GM18498 (cell line): ENCODE measurements around the gene ZMIZ1.

ENCODE experiments used
- ATAC-seq: cut with Tn5 transposase; IDR thresholded peaks from one replicate; pipeline ENCODE4 v1.9.1; 2021; ENCODE audit warnings: mild to moderate bottlenecking, moderate library complexity; ENCODE audit not compliant: unreplicated experiment

ZMIZ1 gene

DNA sequence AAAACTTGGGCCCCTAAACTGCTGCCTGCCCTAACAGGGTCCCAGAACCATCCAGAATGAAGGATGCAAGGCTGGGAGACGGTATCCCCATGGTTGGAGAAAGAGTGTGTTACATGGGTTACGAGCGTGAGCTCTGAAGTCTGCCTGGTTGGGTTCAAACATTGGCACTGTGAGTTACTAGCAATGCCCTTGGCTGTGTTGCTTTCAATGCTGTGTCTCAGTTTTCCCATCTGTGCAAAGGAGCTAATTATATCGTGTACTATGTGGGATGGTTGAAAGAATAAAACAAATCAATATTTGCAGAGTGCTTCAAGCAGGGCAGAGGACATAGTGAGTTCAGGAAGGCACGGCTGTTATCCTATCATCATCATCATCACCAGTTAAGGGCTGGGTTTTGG is 114.7 kb downstream of the ZMIZ1 start:
- ATAC-seq, result no peak

DNA sequence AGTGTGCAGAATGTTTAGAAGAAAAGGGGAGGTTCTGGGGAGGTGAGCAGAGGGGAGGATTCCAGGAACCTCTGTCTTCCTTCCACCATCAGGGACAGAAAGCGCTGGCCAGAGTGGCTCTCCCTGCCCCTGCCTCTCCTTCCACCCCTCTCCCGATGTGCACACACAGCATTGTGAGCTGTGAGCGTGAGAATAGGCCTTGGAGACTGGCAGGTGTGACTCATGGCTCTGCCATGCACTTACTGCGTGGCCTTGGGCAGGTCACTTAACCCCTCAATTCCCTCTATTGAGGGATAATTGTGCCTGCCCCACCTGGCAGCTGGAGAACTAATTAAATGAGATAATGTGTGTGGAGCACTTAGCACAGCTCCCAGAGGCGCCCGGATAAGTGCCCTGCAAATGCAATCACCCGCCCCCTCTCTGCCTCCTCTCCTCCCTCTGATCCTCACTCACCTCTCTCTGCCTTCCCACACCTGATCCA is 115.4 kb downstream of the ZMIZ1 start:
- no peak for ATAC-seq

DNA sequence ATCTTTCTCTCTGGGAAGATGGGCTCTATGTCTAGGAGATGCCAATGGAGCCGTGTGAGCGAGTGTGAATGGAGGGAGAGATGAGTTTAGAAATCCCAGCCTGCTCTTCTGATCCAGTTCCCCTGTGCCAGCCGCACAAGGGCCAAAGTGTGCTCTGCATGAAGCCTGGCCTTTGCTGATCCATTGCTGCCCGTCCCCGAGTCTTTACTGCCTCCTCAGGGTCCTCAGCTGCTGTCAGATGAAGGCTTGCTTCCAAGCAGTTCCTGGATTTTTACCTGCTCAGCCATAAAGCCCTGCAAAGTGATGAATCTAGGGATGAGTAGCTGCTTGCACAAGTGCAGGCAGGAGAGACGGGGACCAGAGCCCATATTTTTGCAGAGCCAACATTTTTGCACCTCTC is 115.9 kb downstream of the ZMIZ1 start:
- ATAC-seq, result no peak

DNA sequence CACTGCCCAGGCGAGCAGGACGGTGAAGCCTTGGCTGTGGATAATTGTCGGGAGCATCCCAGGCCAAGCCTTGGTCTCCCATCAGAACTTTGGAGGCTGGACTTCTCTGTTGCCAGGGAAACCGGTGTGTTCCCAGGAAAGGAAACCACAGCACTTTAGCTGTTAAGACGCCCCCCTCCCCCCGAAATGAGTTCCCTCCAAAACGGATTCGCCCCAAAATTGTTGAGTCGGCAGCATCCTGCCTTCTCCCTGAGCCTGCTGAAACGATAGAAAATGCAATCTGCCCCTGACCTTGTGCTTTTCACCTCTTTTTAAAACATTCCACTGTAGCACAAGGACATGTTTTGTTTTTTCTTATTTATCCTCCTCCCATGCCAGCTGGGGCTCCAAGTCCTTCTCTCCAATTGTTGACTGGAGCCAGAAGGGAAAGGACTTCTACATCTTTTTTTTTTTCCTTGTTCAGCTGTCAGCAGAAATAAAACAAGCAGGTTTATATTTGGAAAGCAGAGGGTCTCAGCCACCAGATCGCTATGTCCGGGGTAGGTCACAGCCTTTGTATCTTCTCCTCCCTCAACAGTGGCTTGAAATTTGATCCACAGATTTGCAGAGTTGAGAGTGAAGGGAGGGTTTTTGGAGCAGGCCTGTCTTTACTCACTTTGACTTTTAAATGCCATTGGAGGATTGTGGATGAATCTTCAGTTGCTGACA is 116.5 kb downstream of the ZMIZ1 start:
- no peak for ATAC-seq

DNA sequence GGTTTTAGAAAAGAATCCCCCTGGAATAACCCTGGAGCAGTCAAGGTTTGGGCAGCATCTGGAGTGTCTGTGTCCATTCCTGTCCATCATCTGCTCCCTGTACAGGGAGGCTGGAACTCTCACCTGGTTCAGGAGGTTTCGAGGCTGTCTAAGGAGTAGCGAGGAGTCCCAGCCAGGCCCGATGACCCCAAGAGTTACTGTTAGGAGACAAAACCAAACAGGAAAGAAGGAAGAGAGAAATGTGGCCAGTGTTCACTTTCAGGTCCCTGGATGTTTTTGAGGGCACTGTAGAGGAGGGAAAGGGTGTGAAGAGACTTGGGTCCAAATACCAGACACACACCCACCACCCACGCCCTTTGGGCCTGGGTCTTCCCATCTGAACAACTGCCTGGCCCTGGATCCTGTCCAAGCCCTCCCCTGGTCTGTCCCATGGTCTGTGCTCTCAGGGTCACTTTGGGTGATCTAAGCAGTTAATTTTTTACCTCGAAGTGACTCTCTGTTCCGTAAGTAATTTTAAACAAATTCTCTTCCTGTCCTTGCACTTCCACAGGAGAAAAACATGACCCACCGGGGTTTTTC is 117.1 kb downstream of the ZMIZ1 start:
- no peak for ATAC-seq

DNA sequence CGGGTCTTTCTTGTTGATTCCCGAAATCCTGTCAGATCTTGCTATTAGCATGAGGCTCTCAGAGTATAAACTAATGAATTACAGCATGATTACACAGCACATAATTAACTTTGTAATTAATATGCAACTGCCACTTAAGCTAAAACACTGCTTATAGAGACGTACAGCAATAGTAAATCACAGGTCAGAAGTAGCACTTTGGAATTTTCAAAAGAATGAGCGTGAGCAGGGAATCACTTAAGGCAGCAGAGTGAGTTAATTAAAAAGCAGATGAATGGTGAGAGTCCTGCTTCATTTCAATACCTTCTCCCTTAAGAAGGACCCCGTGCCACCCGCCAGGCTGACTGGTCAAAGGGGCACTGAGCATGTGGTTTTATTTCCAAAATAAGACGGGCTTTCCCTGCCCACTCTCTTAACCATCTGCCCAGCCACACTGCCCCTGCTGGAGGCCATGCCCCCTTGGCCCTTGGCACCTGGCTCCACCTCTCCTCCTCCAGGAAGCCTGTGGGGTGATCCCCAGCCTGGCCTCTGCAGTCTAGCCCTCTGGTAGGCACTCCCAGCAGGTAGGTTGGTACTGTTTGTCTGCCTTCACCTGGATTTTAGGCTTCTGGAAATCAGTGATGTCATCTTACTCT is 117.8 kb downstream of the ZMIZ1 start:
- ATAC-seq, result no peak

DNA sequence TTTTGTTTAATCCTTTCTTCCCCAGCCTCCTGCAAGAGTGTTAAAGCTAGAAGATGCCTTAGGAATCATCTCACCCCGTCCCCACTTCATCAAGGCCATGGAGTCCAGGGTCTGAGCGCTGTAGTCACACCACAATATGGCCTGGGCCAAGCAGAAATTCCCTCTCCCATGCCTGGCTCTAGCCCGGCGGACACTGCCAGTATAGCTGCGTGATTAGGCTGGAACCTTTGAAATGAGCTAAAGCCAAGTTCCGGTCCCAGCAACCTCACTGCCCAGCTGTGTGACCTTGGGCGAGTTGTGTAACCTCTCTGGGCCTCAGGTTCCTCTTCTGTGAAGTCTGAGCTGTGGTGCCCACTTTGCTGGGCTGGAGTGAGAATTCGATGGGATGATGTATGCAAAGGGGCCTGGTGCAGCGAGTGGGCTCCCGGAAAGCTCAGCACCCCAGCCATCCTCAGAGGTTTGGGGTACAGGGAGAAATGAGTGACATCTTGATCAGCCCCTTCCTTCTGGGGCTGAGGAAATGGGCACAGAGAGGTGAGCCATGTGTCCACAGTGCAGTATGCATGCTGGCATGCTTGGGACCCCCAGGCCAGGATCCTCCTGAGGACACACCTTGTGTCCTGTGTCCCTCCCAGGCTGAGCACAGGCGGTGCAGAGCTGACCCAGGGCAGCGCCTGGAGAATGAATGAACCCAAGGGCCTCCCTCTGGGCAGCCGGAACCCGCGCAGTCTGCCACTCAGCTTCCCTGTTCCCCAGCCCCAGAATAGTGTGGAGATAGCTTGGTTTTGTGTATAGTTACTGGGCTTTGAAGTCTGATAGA is 118.6 kb downstream of the ZMIZ1 start:
- no peak for ATAC-seq

DNA sequence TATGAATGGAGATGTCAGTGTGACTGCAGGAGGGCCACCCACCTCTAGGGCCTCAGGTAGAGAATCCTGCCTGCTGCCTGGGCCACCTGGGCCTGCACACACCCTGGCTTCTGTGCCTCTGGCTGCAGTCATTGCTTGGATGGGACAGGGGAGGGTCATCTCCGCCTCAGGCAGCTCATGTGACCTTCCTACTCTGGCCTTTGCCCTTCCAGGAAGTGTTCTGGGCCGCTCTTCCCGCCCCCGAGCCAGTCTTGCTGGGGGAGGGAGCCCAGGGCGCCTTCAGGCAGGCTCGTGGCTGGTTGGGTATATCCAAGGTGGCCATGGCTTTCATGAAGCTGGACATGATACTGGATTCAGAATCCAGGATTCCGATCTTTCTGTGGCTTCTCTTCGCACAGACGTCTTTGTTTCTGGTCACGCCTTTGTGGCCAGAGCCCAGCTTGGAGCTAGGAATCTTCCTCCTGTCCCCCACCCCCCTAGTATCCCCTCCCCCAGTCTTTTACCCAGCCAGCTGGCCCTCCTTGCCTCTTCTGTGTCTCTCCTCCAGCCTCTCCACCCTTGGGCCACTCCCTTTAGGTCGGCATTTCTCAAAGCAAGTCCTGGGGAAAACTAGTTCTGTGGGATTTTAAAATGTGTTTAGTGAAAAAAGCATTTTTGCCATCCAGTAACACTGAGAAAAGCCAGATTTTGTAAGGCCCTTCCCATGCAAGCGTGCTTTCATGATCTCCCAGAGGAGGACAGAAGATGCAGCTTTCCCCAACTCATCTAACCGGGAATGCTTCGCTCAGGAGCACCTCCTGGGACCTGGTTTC is 119.6 kb downstream of the ZMIZ1 start:
- ATAC-seq, result no peak

DNA sequence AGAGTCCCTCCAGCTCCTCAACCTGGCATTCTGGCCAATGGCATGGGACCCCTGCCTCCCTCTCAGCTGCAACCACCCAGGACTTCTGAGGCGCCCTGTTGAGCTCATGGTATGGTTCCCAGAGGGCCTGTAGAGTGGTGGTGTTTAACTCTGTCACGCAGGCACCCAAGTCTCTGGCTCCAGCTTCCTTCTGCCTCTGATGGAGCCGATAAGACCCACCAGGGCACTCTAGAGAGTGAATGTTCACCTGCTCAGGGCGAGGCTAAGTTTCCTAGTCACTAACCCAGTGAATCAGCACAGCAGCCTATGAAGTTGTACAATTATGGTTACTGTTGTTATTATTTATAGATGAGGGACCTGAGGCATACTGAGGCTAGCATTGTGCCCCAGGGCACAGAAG is 120.4 kb downstream of the ZMIZ1 start:
- ATAC-seq, result no peak

DNA sequence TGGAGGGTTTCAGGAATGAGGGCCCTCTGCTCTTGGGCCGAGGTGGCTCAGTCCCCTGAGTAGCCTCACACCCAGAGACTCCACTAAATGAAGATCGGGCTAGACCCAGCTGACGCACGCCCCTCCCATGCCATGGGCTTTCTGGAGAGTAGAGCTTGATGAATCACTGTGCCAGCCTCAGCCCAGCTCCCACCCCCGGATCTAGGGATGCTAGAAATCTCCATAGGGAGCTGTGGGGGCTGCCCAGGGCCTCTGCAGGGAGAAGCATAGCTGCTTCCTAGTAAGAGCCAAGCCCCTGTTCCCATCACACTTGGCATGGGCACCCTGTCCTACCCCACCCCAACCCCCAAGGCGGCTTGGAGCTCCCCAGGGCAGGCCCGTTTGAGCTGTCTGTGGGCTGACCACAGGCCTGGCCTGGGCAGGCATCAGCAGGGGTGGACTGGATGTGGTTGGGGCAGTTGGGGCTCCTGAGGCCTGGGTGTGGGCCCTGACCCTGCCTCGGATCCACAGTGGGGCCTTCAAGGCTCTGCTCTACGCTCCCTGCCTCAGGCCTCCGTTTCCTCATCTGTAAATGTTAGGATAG is 121.2 kb downstream of the ZMIZ1 start:
- ATAC-seq, result no peak

DNA sequence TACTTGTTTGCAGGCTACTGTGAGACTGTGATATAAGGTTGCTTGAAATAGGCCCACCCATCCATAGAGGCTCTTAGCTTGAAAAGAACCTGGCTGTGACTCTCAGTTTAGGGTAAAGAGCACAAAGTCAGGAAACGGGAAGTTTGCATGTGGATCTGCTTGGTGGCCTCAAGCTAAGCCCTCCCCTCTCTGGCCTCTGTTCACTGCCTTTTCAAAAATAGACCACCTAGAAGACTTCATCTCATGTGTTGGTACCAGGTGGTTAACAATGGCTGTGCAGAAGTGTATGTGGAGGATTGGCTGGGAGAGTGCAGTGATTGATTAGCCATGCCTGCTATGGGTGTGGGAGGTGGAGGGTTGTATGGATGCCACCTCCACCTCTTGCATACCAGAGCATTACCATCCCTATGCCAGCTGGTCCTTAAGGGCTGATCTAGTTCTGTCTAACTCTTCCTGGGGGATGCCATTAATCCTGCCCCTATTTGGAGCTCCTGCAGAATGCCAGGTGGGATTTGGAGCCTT is 122.0 kb downstream of the ZMIZ1 start:
- no peak for ATAC-seq

DNA sequence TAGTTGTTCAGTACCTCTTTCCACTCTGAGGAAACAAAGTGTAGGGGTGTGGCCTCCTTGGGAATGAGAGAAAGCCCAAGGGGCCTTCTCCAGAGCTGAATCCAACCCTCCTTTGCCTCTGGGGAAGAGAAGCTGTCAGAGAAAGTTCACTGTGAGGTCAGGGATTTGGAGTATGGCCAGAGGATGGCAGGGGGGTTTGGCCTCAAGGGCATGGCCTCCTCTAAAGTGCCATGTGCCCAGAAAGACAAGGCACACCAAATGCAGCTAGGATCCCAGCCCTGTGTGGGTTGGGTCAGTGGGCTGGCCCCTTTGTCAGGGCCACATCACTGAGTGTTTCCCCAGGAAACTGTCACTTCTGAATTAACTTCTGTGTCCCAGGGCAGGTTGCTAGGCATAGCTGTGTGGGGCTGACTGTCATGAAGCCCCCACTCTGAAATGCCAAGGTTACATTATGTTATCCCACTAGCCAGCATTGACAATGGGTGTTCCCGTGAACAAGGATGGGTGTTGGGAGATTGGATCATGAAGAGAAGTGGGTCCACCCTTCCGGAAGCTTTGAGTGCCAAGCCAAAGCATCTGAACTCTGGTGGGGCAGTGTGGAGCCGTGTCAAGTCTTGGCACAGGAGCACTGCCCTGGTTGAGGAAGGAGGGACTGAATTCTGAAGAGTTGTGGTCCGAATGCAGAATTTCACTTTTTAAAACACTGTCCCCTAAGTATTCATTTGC is 123.3 kb downstream of the ZMIZ1 start:
- ATAC-seq, result no peak

DNA sequence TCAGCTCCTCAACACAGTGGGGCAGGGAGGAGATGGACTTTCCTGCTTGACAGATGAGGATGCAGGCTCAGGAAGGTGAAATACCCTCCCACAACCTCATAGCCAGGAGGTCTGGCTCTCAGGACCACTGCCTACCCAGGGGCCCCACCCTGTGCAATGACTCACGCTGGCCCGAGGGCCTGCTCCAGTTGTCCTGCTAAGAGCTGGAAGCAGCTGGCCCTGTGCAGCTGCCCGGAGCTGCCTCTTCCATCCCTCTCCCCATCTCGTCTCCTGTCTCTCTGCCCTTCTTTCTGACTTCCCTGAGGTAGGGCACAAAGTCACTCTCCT is 123.9 kb downstream of the ZMIZ1 start:
- no peak for ATAC-seq

DNA sequence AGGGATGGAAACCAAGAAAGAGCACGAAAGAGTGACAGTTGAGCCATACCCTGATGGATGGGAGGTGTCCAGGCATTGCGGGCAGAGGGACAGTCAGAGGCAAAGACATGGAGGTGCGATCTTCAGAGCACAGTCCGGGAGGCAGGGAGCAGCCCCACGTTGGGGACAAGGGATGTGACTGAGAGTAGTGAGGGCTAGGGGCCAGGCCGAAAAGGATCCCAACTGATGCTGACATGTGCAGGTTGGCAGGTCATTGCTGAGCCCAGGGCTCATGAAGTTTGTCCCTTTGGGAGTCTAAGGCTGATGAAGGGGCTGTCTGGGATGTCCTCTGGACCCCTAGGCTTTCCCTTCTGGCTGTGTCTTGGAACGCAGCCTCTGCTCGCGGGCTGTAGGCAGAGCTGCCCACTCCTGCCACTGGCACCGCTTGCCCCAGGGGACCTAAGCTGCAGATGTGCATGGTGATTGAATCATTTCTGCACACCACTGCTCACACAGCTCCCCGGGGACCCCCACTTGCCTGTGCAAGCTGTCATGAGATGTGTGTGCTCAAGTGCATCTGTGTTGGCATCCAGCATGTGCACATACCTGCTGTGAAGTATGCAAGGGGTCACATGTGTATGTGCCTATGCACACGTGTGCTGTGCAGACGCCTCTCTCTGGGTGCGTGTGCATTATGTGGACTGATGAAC is 125.1 kb downstream of the ZMIZ1 start:
- no peak for ATAC-seq

DNA sequence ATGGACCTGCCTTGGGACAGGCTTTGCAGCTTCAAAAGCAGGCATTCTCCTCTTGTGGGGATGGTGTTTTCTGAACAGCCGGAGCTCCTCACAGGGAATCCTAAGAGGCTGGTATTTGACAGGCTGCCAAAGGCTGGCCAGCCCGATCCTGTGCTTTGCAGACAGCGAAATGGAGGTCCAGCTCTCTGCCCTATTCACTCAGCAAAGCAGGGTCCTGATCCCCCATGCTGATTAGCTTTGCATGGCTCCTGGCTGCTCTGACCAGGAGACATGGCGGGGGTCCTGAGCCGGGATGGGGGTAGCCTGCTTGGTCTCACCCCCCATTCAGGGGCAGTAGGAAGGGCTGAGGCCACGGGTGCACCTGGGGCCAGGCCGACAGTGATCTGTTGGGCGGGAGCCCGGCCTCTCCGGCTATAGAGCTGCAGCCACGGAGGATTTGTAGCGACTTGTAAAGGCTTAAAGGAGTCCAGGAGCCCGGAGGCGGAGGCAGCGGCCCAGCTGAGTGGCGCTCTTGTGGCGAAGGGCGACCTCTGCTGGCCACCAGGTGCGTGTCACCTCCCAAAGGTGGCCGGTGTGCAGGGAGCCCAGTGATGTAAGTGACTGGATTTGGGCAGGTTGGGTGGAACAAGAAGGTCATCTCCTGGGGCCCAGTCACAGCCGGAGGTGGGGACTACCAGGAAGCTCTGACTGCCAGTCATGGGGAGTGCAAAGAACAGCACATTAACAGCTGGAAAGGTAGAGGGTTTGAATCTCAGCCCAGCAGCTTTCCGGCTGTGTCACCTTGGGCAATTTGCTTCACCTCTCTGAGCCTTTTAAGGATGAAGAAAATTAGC is 126.5 kb downstream of the ZMIZ1 start:
- peak; percentile 87 for ATAC-seq

DNA sequence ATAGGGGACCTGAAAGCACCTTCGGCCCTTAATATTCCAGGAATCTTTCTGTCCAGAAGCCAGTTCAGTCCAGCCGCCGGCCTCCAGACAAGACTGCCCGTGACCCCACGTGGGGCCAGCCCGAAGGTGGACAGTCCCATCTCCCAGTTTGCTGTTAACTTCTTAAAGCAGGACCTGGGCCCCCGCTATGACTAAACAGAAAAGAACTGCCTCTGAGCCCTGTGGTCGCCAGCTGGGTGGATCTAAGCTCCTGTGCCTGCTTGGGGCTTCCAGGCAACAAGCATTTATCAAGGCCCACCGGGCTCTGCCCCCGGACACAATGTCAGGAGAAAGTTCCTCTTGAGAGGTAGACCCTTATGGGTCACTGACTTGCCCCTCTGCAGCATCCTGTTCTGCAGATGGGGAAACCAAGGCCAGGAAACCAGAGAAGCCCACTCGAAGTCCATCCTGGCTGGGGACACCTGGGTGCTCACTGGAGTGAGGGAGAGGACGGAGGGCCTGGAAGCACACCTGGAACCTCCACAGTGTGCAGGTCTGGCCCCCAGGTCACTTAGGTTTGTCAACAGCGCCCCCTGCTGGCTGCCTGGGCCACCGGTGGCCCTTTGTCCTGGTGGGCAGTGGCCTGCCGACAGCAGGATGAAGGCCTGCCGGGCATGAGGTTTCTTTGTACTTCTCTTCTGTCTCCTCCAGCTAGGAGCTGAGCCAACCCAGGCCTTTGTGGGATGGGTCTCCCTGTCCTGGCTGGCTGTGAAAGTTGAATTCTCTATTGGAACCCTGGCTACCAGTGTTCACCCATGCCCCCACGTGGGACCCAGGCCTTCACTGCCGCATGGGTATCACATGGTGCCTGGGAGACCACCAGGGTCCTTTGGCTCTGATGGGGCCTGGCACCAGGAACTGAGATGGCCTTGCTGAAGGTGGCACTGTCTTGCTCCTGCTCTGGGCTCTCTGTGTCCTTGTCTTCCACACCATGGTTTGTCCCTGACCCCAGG is 128.0 kb downstream of the ZMIZ1 start:
- peak; percentile 56 for ATAC-seq

DNA sequence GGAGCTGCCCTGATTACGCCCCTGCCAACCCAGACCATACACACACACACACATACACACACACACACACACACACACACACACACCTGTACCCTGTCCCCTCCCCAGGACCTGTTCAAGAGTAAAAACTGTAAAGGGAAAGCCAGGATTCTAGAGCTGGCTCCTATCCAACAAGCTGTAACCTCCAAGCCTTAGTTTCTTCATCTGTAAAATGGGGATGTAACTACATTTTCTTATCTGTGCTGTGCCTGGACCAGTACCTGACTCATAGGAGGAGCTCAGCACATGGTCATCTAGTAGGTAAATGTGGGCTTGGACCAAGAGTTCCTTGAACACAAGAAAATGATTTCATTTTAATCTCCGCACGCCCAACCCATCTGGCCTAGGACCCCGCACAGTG is 128.8 kb downstream of the ZMIZ1 start:
- ATAC-seq, result no peak
